ENCODE measurements around the gene RARRES2.

RARRES2 gene

DNA sequence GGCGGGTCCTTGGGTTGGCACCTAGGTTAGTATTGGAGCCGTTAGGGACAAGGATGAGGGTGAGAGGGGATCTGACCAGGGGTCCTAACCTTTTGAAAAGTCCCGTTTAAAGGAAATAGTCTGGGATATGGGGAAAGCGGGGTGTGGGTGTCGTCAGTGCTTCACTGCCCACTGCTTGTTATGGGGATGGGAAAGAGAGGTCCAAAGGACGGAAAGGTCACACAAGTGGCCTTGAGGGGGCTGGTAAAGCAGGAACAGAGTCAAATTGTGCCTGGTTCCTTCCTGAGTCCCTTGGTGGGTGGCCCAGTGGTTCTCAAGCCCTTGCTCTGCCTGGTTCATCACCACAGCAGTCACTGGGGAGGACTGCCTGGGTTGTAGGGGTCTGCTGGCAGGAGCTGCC lies 35.1 kb upstream of the RARRES2 start:
- no peak for DNase-seq

DNA sequence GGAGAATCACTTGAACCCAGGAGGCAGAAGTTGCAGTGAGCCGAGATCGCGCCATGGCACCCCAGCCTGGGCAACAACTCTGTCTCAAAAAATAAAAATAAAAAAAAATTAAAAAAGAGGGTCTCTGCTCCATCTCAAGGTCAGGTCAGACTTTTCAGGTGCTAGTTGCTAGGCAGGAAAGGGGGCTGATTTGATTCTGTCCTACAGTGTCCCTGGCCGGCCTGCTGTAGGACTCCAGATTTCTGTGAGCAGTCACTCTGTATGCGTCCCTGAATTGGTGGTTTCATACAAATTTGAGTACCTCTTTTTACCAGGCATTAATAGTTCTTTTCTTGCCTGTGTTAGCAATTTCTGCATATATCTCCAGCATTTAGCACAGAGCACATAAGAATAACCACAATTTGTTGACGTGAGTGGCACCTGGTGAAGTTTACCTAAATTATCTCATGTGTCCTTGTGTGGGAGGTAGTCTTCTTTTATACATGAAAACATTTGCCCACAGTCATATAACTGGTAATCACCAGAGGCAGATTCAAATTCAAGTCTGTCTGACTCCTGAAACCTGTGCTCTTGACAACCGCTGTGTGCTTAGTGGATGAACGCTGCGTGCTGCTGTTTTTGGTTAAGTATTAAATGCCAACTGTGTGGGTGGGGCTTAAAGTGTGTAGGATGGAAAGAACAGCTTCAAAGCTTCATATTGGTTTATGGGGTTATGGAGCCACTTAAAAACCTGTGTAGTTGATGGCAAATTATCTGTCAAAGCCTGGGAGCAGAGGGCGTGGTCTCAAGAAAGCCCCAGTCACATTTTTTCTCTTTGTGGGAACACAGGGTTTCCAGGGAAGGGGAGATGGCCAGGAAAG lies 34.5 kb upstream of the RARRES2 start:
- DNase-seq: no peak

DNA sequence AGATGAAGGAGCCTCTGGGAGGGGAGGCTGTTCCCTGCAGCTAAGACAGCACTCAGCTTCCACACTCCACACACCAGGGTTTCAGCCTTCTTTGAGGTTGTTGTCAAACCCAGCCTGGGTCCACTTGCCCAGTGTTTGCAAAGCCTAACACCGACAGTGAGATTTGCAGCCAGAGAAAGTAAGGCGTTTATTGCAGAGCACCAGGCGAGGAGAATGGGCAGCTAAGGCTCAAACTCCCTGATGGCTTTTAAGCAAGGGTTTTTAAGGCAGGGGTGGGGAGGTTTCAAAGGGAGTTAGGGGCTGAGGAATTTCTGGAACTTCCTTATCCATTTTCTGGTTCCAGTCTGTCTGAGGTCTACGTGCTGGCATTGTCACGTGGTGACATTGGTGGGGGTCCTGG lies 33.0 kb upstream of the RARRES2 start:
- no peak for DNase-seq

DNA sequence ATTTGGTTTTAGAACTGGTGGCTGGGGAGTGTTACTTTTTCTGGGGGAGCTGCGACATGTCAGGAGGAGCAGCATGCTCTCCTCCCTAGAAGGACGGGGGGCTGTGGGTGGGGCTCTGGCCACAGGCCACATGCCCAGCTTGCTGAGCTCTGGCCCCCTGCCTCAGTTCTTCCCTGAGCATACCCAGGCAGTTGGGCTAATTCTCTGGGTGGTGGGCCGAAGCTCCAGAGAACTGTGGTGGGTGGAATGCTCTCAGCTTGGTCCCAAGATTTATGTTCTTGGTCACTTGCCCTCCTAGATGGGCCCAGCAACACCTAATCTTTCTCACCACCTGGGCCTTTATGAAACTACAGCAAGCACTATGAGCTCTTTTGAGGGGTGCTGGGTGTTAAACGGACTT lies 32.6 kb upstream of the RARRES2 start:
- no peak for DNase-seq

DNA sequence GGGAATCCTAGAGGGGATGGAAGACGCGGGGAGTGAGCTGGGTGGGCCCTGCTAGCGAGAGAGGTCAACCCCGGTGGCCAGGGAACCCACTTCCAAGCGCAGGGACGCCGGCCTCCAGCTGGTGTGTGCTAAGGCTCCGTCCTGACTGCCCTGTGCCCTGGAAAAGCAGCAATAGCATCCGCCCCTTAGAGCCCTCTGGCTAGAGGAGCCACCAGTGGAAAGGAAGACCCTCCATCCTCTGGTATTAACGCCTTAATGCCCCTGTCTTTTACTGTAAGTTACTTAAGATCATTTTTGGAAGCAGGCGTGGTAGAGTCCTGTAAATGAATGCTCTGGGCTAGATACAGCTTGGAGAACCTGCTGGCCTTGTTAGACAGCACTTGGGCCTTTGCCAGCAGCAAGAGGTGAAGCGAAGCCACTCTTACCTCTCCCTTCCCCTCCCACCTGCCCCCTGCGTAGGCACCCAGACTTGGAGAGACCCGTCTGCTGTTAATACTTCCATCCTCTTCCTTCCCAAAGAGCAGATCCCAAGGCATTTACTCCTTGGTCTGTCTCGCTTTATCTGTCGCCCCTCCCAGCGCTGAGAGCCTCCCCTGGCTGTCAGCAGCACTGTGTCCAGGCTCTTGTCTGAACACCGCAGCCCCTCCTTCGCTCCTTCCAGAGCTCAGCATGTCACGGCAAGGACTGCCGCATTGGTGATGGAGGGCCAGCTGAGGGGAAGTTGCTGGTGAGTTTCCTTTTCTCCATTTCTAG lies 31.8 kb upstream of the RARRES2 start:
- no peak for DNase-seq

DNA sequence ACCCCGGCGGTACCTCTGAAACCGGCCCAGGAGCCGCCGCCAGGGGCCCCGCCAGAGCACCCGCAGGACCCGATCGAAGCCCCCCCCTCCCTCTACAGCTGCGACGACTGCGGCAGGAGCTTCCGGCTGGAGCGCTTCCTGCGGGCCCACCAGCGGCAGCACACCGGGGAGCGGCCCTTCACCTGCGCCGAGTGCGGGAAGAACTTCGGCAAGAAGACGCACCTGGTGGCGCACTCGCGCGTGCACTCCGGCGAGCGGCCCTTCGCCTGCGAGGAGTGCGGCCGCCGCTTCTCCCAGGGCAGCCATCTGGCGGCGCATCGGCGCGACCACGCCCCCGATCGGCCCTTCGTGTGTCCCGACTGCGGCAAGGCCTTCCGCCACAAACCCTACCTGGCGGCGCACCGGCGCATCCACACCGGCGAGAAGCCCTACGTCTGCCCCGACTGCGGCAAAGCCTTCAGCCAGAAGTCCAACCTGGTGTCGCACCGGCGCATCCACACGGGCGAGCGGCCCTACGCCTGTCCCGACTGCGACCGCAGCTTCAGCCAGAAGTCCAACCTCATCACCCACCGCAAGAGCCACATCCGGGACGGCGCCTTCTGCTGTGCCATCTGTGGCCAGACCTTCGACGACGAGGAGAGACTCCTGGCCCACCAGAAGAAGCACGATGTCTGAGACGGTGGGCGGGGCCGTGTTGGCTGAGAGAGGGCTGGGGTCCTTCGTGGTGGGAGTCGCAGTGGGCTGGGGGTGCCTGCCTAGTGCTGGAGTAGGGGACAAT lies 31.0 kb upstream of the RARRES2 start:
- no peak for DNase-seq

DNA sequence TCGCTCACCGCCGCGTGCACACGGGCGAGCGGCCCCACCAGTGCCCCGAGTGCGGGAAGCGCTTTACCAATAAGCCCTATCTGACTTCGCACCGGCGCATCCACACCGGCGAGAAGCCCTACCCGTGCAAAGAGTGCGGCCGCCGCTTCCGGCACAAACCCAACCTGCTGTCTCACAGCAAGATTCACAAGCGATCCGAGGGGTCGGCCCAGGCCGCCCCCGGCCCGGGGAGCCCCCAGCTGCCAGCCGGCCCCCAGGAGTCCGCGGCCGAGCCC lies 30.5 kb upstream of the RARRES2 start:
- DNase-seq: no peak

DNA sequence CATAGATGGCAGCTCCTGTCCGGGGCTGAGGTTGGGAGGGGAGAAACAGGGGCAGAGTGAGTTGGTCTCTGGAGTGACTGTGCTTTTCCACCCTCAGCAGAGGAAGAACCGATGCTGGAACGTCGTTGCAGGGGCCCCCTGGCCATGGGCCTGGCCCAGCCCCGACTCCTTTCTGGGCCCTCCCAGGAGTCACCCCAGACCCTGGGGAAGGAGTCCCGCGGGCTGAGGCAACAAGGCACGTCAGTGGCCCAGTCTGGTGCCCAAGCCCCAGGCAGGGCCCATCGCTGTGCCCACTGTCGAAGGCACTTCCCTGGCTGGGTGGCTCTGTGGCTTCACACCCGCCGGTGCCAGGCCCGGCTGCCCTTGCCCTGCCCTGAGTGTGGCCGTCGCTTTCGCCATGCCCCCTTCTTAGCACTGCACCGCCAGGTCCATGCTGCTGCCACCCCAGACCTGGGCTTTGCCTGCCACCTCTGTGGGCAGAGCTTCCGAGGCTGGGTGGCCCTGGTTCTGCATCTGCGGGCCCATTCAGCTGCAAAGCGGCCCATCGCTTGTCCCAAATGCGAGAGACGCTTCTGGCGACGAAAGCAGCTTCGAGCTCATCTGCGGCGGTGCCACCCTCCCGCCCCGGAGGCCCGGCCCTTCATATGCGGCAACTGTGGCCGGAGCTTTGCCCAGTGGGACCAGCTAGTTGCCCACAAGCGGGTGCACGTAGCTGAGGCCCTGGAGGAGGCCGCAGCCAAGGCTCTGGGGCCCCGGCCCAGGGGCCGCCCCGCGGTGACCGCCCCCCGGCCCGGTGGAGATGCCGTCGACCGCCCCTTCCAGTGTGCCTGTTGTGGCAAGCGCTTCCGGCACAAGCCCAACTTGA lies 29.9 kb upstream of the RARRES2 start:
- DNase-seq: no peak

DNA sequence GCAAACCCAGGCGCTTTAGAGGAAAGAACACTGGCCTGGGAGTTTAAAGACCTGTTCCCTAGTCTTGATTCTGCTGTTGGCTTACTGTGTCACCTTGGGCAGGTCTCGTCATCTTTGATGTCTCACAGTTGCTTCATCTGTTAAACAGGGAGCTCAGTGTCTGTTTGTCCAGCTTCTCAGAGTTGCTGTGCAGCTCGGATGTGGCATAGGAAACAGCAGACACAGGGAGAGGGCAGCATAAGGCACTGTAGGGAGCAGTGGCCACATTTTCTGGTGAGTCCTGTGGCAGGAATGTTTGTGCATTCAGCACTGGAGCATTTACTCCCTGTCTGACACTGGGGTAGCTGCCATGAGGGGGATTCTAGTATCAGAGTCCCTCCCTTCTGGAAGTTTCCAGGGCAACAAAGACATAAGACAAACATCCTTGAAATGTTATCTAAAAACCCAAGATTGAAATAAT lies 29.2 kb upstream of the RARRES2 start:
- DNase-seq: no peak

DNA sequence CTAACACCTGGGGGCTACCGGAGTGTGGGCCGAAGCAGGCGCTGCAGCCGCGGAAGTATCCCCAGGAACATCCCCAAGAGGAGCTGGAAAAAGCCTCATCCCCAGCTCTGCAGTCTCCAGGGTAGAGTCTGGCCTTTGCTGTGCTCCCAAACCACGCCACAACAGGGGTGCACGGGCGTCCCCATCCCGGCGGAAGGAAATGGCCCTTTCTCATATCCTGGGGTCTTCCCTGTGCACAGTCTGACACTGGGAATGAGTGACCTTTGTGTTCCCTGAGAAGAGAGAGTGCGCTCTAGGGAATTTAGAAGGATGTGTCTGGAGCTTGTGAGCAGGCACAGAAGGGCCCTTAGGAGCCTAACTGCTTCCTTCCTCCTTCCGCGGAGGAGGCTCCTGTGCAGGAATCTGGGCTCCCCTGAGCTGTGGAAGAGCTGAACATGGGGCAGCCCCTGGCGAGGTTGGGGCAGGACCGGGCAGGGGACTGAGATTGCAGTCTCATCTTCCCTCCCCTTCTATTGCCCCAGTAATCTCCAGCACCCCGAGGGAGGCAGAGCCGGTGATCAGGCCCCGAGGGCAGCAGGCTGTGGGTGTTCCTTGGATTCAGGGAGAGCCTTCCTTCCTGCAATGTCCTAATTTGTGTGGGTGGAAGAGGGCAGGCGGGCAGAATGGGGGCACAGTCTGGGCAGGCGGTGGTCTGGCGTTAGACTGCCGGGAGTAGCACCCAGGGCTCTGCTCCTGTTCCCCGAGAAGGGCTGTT lies 28.5 kb upstream of the RARRES2 start:
- DNase-seq: no peak

DNA sequence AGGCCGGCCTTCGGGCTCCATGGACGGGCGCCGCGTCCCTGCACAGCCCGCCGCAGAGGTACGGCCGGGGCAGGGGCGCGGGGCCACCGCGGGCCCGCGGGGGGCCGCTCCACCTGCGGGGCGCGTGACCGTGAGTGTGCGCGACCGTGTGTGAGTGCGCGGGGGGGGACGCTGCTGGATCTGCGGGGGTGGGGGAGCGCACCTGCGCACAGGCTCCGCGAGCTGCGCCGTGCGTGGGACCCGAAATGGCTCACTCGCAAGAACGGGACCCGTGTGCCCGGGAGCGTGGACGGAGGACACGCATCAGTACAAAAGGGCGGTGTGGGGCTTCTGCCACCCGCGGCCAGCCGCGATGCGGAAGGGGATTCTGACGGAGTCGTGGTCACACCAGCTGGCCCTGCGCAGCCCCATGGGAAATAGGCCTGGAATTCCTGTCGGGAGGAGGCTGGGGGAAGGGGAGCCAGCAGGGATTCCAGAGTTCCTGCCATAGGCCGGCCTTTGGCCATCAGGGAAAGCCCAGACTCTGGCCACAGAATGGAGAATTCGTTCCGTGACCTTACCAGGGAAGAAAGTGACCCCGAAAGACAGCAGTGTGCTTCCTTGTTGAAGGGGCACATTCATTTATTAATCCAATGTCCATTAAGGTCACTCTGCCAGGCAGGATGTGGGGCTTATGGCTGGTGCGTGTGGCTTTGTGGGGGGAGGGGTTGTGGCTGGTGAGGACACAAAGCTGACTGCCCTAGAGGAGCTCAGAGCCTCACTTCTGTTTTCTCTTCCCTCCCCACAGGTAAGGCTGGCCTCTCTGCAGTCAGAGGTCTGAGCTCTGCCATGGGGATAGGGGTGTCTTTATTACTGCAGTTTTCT lies 27.7 kb upstream of the RARRES2 start:
- DNase-seq: peak in 1 of 2 experiments; percentile 29

DNA sequence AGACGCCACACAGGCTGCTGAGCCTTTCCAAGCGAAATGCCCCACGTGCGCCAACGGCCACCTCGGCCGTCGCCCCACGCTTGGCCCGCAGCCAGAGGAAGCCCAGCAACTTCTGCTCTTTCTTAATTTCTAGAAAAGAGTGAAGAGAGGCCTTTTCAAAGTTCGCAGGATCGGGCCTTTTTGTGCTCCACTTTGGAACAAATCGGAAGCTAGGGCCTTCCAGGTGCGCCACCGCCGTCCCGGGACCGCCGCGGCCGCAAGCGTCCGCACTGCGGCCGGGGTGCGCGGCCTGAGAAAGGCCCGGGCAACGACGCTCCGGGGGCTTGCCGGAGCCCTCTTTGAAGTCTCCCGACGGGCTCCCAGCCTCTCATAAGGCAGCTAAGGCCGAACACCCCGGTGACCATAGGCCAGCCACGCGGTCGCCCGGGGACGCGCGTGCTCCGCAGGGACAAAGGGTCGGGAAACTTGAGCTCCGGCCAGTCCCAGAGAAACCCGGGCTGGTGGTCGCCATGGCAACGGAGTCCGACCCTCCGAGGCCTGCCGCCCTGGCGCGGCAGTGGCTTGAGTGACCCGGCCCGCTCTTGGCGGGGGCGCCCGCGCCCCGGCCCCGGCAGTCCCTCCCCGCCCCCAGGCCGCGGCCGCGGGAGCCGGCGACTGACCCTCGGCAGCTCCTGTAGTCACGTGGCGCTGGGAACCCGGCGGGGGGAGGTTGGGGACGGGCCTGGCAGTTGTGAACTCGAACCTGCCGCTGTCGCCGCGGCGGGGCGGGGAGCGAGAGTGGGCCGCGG lies 26.9 kb upstream of the RARRES2 start, which contains the start of gene REPIN1:
TSS of gene REPIN1 (plus strand) at position 727 of the 788 bp plus-strand sequence. CDS start 890 bp downstream, outside the sequence.
- peak; percentile 72 to 81 for DNase-seq

DNA sequence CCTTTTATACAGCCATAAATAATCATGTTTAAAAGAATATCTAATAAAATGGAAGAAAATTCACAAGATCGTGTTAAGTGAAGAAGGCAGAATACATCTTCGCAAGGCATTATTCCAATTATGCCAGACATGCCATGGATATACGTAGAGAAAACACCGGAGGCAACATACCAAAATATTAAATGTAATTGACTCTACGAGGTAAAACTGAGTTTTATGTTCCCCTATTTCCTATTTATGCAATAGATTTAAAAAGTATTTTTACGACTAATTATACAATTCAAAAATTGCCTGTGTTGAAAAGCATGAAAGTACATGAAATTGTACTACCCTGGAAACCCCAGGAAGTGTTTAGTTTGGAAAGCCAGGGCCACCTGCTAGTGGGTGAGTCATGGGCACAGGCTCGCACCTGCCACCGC lies 26.3 kb upstream of the RARRES2 start:
- DNase-seq: no peak

DNA sequence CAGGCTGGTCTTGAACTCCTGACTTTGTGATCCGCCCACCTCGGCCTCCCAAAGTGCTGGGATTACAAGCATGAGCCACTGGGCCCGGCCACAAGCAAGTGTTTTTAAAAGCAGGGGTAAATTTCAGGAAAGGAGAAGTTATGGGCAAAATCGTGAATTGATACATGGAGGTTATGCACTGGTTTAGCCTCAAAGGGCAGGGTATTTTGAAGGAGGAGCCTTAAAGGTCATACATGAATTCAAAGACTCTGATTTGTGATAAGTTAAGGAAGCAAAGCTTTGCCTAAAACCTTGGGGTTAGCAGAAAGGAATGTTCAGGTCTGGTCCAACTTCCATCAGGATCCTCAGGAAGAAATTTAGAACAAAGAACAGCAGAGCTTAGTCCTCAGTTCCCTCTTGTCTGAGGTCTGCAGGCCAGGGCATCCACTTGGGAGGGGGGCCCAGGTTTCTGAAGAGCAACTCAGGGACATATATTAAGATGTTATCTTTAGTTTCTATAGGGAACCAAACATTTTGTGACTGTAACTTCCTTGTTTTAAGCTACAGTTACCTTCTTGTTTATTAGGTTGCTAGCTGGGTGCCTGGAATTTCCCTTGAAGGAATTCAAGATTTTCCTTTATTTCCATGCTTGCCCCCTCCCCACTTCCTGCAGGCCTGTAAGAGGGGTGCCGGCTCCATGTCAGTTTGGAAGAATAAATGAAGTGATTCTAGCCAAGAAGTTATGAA lies 24.4 kb upstream of the RARRES2 start:
- DNase-seq: no peak

DNA sequence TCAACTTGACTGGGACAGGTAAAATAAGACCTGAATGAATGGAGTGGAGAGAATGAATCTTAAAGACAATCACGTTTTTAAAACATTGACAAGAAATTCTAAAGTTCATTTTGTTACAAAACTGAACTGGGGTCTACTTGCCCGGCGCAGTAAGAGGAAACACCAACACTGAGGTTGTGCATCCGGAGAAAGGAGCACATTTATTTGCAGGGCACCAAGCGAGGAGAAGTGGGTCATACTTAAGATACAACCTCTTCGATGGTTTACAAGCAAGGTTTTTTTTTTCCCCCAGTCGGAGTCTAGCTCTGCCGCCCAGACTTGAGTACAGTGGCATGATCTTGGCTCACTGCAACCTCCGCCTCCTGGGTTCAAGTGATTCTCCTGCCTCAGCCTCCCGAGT lies 23.8 kb upstream of the RARRES2 start:
- no peak for DNase-seq

DNA sequence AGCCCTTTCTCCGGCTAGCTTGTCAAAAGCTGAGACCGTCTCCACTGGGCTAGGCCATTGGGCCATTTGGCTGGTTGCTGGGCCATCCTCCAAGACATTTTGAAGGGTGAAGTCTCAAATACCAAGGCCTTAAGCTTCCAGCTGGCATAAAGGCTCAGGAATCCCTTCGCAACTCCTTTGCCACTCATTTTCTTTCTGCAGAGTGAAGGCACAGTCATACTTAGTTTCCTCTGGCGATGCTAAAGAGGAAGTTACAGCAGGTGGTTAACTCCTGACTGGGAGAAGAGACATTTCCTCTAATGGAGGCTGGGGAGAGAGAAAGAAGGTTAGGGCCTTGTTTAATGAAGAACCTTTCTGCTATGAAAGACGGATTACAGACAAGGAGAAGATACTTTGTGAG lies 22.4 kb upstream of the RARRES2 start:
- no peak for DNase-seq

DNA sequence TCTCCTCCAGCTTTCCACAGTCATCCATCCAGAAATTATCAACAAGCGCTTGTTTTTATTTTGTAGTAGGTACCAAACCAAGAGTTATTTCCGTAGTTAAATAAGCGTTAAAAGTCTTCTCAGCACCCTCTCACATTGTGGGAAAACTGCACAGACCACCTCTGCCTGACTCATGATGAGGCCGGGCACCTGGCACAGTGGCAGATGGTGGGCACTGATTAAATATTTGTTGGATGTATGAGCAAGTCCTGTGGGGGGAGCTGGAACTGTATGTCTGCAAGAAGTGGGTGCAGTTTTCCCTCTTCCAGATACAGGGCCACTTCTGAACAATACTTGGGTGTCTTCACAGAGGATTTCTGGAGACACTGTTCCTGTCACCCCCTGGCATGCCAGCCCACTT lies 21.9 kb upstream of the RARRES2 start:
- peak in 1 of 2 experiments; percentile 16 for DNase-seq

DNA sequence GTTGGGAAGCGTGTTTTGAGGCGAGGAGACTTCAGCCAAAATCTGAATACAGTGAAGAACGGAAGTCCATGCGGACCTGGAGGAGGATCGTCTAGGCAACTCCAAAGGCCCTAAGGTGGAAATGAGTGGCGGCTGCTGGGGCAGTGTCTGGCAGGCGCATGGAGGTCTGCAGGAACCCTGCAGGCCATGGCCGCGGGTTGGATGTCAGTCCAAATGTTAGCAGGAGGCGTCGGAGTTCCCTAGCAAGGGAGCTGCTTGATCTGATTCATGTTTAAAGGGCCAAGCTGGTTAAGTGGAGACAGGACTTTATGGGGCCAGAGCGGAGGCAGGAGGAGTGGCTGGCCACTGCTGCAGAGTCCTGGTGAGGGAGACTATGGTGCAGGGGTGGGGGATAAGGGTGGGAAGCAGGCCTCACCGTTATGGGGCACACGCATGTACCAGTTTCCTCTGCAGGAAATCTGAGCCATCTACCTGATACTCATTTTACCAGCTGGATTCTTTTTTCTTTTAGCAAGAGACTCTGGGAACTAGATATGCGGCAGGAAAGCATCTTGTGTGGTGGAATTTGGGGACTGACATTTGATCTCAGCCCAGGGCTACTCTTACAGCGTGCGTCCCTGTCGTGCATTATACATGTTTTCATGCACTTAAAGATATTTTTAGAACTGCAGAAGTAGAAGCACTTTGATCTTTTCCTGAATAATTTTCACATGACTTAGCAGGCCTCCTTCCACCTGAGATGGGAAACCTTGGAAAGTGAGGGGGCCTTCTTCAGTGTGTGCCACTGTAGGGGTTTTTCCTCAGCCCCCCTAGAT lies 20.6 kb upstream of the RARRES2 start:
- no peak for DNase-seq

Measured in NCI-H446 (cell line).